Stimulated activated effector memory CD8-positive, alpha-beta T cell treated with anti-CD3 and anti-CD28 coated beads, Interleukin-12 subunit alpha, Interleukin-12 subunit beta, amount 100 ng/mL, for 72 hours (primary cell): ENCODE measurements around the gene DMTF1.

Experiments used
- ATAC-seq: fragments of 150-1000 bp; cut with Tn5 transposase; 2 replicates; pipeline ENCODE4 v1.10.0; 2021
- DNase-seq, 2 donors: peaks; one replicate each; pipeline ENCODE4 v3.0.0; 2021 to 2022; ENCODE audit warnings: low spot score in 2 of 2
- H3K27ac Mint-ChIP-seq: one replicate; pipeline ENCODE4 v1.8.0; 2022; ENCODE audit warnings: mild to moderate bottlenecking, mixed read lengths
- H3K36me3 Mint-ChIP-seq: one replicate; pipeline ENCODE4 v1.8.0; 2022; ENCODE audit warnings: mild to moderate bottlenecking, mixed read lengths
- H3K4me1 Mint-ChIP-seq: one replicate; pipeline ENCODE4 v1.8.0; 2022; ENCODE audit warnings: mixed read lengths
- H3K4me3 Mint-ChIP-seq: one replicate; pipeline ENCODE4 v1.8.0; 2022; ENCODE audit warnings: mild to moderate bottlenecking, mixed read lengths
- H3K9me3 Mint-ChIP-seq: one replicate; pipeline ENCODE4 v1.8.0; 2022; ENCODE audit warnings: mixed read lengths

Gene DMTF1

DNA sequence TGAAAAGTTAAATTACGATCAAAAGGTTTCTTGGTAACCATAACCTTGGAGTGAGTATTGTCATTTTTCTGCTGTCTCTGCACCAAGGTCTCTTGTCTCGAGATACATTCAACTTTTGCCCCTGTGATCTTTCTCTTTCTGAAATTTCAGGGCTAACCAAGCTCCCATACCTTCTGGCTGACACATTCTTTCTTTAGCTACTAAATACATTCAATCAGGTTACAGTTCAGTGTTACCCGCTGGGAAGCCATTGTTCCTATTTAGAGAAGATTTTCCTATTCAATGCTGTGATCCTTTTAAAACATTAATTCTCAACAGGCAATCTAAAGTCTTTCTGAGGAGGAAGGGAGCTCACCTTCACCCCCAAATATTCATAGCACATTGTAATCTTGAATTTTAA, 22.9 kb upstream of the DMTF1 start:
- Mint-ChIP-seq H3K36me3 (no peaks in the 10 kb centered on the region), H3K4me1 (peaks cover 7% of the 10 kb centered on the region), H3K4me3 (no peak overlapping the region), H3K27ac (no peak overlapping the region), H3K9me3 (no peaks in the 10 kb centered on the region)
- no peak for ATAC-seq
- no peak for DNase-seq

DNA sequence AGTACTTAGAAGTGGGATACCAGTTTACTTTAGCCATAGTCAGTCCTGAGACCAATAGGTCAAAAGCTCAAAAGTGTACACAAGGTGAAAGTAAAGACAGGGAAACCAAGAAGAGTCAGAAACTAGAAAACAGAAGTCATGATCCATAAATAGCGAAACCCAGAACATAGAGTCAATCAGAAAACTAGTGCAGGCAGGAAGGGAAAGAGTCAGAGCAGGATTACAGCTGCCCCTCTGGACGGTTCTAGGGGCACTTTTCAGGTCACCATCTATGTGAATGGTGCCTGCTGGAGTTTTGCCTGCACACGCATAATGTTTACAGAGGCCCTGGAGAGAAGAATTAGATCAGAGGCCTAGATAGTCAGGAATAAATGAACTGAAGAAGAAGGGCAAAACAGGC, 22.4 kb upstream of the DMTF1 start:
- no peak overlapping the region for H3K4me3 Mint-ChIP-seq
- H3K27ac Mint-ChIP-seq, result no peak overlapping the region
- DNase-seq (no peak), ATAC-seq (peak; percentile 68)
- H3K4me1 Mint-ChIP-seq, result peaks cover 7% of the 10 kb centered on the region
- no peaks in the 10 kb centered on the region for H3K9me3 Mint-ChIP-seq
- H3K36me3 Mint-ChIP-seq, result no peaks in the 10 kb centered on the region

DNA sequence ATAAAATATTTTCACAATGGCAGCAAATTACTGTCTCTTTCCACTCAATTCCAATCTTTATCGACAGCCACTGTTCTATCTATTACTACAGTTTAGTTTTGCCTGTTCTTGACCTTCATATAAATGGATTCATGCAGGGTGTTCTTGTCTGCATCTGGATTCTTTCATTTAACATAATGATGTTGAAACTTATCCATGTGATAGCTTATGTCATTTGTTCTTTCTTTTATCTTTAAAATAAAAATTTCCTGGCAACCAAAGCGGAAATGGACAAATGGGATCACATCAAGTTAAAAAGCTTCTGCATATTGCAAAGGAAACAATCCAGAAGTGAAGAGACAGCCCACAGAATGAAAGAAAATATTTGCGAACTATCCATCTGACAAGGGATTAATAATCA, 20.5 kb upstream of the DMTF1 start:
- no peak for DNase-seq
- H3K36me3 Mint-ChIP-seq, result no peaks in the 10 kb centered on the region
- H3K27ac Mint-ChIP-seq, result no peak overlapping the region
- ATAC-seq, result no peak
- no peaks in the 10 kb centered on the region for H3K9me3 Mint-ChIP-seq
- peaks cover 7% of the 10 kb centered on the region for H3K4me1 Mint-ChIP-seq
- H3K4me3 Mint-ChIP-seq, result no peak overlapping the region

DNA sequence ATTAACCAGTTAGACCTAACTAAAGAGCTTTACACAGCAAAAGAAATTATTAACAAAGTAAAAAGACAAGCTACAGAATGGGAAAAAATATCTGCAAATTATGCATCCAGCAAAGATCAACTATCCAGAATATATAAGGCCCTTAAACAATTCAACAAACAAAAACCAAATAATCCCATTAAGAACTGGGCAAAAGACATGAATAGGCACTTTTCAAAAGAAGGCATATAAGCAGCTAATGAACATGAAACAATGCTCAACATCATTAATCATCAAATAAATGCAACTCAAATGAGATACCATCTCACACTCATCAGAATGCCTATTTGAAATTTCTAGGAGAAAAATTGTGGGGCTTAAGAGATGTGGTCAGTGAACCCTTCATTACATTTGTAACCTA, 15.0 kb upstream of the DMTF1 start:
- Mint-ChIP-seq H3K36me3 (no peaks in the 10 kb centered on the region), H3K4me3 (no peak overlapping the region)

DNA sequence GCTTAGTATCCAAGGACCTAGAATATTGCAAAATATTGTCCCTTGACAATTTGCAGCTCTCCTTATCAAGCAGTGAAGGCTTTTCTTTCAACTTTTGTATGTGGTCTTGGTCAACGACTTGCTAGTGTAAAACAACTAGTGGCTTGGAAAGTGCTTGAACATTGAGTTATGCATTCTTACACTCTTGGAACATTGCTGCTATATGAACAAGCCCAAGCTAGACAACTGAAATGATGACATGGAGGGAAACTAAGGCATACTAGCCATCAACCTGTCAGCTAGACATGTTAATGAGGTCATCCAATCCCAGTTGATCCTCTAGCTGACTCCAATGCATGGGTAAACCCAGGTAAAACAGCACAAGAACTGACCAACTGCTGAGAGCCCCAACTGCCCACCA, 12.7 kb upstream of the DMTF1 start:
- no peak overlapping the region for H3K4me3 Mint-ChIP-seq
- no peaks in the 10 kb centered on the region for H3K9me3 Mint-ChIP-seq
- no peak overlapping the region for H3K27ac Mint-ChIP-seq
- no peaks in the 10 kb centered on the region for H3K36me3 Mint-ChIP-seq
- DNase-seq (no peak), ATAC-seq (no peak)
- H3K4me1 Mint-ChIP-seq, result peaks cover 9% of the 10 kb centered on the region

More for the DNA sequence above, 15.0 kb upstream of the DMTF1 start:
- ATAC-seq, result no peak
- Mint-ChIP-seq H3K4me1 (no peaks in the 10 kb centered on the region), H3K9me3 (no peaks in the 10 kb centered on the region), H3K27ac (no peak overlapping the region)
- DNase-seq, result no peak

DNA sequence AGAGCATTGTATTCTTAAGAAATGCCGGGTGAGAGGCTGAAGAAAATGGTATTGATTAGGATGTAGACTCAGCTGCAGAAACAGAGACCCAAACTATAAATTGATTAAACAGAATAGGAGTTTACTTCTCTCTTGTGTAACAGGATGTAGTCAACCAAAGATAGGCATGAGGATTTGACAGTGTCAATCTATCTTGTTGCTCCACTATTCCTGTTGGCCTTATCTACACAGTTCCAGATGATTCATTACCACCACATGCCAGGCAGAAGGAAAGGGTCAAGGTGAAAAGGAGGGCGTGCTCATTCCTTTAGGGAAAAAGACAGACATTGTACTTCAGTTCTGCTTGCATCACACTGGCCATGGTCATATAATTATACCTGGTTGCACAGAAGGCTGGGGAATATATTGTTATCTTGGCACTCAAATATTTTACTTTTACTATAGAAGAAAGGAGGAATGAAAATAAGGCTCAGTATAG, 11.9 kb upstream of the DMTF1 start:
- Mint-ChIP-seq H3K36me3 (no peaks in the 10 kb centered on the region), H3K9me3 (no peaks in the 10 kb centered on the region), H3K27ac (no peak overlapping the region), H3K4me3 (no peak overlapping the region), H3K4me1 (peaks cover 13% of the 10 kb centered on the region)
- DNase-seq, result no peak
- ATAC-seq, result no peak

DNA sequence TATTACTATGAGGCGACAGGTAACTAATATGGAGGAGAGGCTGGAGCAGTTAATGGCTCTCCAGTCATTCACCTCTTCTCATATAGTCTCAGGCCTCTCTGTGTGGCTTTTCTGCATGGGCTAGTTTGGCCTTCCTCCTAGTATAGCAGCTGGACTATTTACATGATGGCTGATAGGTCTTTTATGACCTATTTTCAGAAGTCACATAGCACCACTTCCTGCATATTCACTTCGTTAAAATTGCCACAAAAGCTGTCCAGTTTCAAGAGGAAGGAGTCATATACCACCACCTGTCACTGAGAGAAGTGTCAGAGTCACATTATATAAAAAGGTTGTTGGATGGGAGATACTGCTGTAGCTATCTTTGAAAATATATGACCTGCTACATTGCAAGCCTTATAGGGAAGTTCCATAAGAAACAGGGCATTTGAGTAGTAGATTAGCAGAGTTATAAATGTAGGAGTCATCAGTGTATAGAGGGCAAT, 8.0 kb upstream of the DMTF1 start:
- Mint-ChIP-seq H3K27ac (no peak overlapping the region), H3K4me3 (no peak overlapping the region), H3K9me3 (no peaks in the 10 kb centered on the region), H3K36me3 (no peaks in the 10 kb centered on the region), H3K4me1 (peaks cover 13% of the 10 kb centered on the region)
- ATAC-seq (peak; percentile 96), DNase-seq (no peak)

DNA sequence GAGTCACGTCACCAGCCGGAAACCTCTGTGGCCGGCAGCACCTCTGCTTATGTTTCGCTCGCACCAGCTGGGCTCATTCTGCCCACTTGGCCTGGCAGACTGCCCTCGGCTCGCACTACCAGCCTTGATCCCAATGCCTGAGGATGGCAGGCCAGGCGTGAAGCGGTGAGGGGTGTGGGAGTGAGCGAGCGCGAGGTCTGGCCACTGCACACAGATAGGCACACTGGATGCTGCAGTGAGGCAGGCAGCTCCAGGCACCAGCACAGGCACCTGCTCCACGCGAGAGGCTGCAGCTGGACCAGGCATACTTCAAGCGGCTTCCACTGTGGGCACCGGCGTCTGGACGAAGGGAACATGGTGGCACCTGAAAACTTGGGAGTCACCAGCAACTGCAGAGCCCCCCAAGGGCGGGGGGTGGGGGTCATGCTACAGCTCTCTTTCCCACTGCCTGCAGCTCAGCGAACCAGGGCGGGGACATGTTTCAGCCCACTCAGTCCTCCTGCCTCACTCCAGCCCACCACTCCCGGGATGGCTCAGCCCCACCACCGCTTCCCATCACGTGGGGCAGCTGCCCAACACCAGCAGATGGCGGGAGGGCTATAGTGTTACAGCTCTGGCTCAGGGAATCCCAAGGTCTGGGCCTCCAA, 5.4 kb upstream of the DMTF1 start:
- Mint-ChIP-seq H3K27ac (no peak overlapping the region), H3K36me3 (peaks cover 1% of the 10 kb centered on the region), H3K4me3 (no peak overlapping the region), H3K9me3 (no peaks in the 10 kb centered on the region), H3K4me1 (peaks cover 18% of the 10 kb centered on the region)
- ATAC-seq, result no peak
- no peak for DNase-seq

DNA sequence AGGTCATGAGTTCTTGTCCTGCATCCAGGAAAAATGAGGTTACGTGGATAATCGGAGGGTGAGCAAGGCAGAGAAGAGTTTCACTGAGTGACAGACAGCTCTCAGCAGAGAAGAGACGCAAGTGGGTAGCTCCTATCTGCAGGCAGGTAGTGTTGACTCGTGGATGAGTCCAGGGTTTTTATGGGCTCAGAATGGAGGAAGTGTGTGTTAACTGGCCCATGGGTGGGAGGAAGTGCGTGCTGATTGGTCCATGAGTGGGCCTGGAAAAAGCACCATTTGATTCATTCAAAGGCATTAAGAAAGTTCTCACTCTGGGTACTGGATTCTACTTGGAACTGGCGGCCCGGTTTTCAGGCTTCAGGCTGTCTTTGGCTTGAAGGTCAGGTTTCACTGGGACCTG, 4.8 kb upstream of the DMTF1 start:
- no peak overlapping the region for H3K27ac Mint-ChIP-seq
- H3K9me3 Mint-ChIP-seq, result no peaks in the 10 kb centered on the region
- DNase-seq, result no peak
- H3K4me3 Mint-ChIP-seq, result no peak overlapping the region
- peaks cover 7% of the 10 kb centered on the region for H3K36me3 Mint-ChIP-seq
- ATAC-seq, result no peak
- peaks cover 22% of the 10 kb centered on the region for H3K4me1 Mint-ChIP-seq

DNA sequence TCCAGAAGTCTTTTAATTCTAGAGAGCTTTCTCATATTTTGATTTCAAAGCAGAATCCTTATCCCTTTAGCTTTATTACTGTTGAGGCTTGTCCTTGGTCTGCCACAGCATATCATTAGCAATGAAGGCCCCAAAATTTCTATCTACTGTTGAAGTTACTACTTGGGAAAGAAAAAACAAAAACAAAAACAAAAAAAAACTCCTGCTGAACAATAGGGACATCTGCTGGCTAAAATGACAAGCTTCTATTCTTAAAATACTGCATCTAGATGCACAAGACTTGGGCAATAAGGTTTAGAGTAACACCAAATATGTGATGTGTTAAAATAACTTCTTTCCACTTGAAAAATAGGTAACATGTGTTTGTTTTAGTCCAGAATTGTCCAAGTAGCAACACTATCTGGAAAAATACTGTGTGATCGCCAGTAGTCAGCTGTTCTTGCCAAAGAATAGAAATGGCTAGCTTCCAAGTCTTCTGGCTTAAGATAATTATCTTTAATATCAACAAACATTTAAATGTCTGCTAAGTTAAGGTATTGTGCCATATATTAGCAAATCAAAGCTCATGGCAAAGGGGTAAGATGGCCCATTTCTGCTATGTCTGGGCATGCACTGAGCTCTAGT, 3.8 kb upstream of the DMTF1 start:
- ATAC-seq (no peak), DNase-seq (no peak)
- H3K27ac Mint-ChIP-seq, result no peak overlapping the region
- H3K36me3 Mint-ChIP-seq, result peaks cover 17% of the 10 kb centered on the region
- no peak overlapping the region for H3K4me3 Mint-ChIP-seq
- no peaks in the 10 kb centered on the region for H3K9me3 Mint-ChIP-seq
- peaks cover 22% of the 10 kb centered on the region for H3K4me1 Mint-ChIP-seq

DNA sequence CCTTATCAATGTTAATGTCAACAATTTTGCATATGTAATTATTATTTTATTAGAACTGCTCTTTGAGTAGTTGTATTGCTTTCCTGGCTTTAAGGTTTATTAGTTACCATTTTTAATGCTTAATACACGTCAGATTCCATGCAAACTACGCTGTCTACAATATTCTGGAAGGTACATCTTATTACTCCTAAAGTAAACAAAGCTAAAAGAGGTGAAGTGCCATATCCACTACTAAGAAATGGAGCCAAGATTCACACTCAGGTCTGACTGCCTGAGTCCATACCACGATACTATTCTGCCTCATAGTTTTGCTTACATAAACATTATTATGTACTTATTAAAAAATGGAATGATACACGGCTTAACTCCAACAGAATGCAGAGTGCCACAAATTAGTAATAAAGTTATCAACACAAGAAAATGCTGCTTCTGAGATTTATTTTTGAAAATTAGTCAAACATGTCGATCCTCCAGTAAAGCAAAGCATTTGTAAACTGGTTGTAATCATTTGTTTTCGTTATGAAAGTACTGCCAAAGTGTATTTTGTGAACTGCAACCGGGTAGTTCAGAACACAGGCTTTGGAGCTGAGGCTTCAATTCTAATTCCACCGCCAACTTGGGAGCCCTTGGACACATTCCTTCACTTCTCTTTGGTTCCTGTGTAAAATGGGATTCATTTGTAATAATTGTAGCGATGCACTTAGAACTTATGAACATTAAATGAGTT, 1.1 kb upstream of the DMTF1 start:
- H3K4me1 Mint-ChIP-seq, result peaks cover 25% of the 10 kb centered on the region
- ATAC-seq, result no peak

DNA sequence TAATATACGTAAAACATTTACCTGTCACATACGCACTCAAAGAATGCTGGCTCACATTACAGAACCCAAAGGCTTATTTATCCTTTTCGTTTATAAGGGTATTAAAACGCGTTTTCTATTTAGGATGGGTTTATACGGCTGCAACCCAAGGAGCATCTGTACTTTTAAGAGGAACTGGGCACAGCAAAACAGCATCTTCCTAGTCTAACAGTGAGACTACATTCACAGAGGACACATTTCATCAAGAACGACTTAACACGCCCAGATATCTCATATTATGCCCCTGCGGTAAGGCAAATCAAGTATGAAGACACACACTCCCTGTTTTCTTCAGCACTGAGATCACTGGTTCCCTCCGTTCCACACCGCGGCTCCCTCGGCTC, 533 bp upstream of the DMTF1 start:
- peak overlapping the region; percentile 94 for H3K27ac Mint-ChIP-seq

More for the DNA sequence above, 1.1 kb upstream of the DMTF1 start:
- Mint-ChIP-seq H3K36me3 (peaks cover 39% of the 10 kb centered on the region), H3K4me3 (peak overlapping the region; percentile 87), H3K27ac (peak overlapping the region; percentile 94), H3K9me3 (no peaks in the 10 kb centered on the region)
- no peak for DNase-seq

DNA sequence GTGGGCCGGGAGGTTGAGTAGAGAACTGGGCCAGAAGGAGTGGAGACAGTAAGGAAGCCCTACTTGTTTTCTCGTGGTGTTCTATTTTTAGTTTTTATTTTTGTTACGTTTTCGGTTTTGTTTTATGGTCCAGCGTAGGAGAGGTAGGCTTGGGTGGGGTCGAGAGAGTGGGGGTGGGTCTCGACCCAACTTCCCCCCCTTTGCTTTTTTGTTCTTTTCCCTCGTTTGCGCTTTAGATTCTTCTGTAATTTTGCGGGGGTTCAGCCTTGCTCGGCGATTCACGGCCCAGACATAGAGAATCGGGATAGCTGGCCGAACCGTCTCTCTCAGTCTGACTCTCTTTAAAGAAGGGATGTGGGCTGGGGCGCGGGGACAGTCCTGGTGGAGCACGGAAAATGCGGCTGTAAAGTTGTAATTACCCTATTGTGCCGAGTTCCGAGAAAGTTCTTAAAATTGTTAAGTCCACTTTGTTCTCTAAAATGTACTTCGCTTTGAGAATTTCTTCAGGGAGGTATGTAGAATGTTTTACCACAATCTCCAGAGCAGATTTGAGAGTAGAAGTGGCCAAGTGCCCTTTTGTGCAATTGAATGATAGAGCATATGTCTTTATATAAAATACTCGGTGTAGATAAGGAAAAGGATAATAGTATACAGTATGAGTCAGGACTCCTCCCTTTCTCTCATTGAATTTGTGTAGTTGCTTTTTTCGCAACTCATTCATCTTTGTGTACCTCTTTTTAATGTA, 816 bp downstream of the DMTF1 start:
- peak; percentile 48 for ATAC-seq
- H3K4me3 Mint-ChIP-seq, result peak overlapping the region; percentile 87
- peaks cover 55% of the 10 kb centered on the region for H3K36me3 Mint-ChIP-seq
- H3K9me3 Mint-ChIP-seq, result no peaks in the 10 kb centered on the region
- peak; percentile 16 to 66 for DNase-seq
- peaks cover 39% of the 10 kb centered on the region for H3K4me1 Mint-ChIP-seq
- peak overlapping the region; percentile 94 for H3K27ac Mint-ChIP-seq

More for the DNA sequence above, 533 bp upstream of the DMTF1 start:
- ATAC-seq (peak; percentile 46), DNase-seq (no peak)
- peaks cover 45% of the 10 kb centered on the region for H3K36me3 Mint-ChIP-seq
- peaks cover 30% of the 10 kb centered on the region for H3K4me1 Mint-ChIP-seq
- peak overlapping the region; percentile 87 for H3K4me3 Mint-ChIP-seq
- no peaks in the 10 kb centered on the region for H3K9me3 Mint-ChIP-seq

DNA sequence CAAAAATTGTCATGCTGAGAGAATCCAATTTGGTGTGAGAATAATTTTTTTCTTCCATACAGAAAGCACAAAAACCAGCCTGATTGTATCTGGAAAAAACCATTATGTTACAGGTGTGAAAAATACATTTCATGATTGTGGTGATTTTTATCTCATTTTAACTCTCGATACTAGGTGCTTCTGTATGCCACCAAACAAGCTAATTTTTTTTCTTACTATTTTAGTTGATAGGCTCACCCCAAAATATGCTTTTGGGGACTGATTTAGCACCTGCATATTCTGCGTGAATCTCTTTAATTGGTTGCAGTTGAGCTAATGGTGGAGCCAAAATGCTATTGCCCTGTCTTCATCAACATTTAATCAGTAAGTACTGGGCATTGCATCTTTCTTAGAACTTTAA, 1.9 kb downstream of the DMTF1 start:
- peaks cover 59% of the 10 kb centered on the region for H3K36me3 Mint-ChIP-seq
- peak overlapping the region; percentile 46 for H3K27ac Mint-ChIP-seq
- DNase-seq (no peak), ATAC-seq (no peak)
- peaks cover 39% of the 10 kb centered on the region for H3K4me1 Mint-ChIP-seq
- peak overlapping the region; percentile 87 for H3K4me3 Mint-ChIP-seq
- H3K9me3 Mint-ChIP-seq, result no peaks in the 10 kb centered on the region

DNA sequence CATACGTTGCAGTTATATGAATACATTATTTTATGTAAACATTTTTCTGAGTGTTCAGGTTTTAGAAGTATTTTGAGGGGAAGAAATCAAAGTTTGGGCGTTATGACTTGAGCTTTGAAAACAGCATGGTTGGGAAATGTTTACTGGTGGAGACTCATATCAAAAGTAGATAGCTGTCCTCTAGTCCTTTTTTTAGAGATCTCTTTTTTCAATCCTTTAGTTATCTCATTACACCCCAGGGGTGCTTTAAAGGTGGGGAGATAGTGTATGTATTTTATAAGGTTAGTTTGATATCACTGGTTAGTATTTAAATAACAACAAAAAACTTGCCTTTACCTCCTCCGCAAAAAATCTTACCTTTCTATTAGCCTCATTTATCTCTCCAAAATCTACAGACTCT, 2.3 kb downstream of the DMTF1 start:
- Mint-ChIP-seq H3K4me3 (peak overlapping the region; percentile 87), H3K4me1 (peaks cover 43% of the 10 kb centered on the region), H3K27ac (peak overlapping the region; percentile 46), H3K9me3 (no peaks in the 10 kb centered on the region), H3K36me3 (peaks cover 63% of the 10 kb centered on the region)
- ATAC-seq (no peak), DNase-seq (no peak)
